Kidney epithelial cell (primary cell): ENCODE results near the gene KRT34. TPM values are rescaled to one million over a fixed set of nuclear protein-coding genes. Genes with fewer than 3 reads are reported as not detected.

ENCODE experiments used
- DNase-seq: peaks from one replicate; pipeline ENCODE4 v3.0.0-alpha.2; 2010; ENCODE audit warnings: low read depth
- H3K27me3 ChIP-seq: 2 replicates; pipeline ENCODE4 v1.6.0; 2011; ENCODE audit warnings: low read length; ENCODE audit not compliant: control insufficient read depth, insufficient read depth
- H3K36me3 ChIP-seq: 2 replicates; pipeline ENCODE4 v1.5.1; 2011; ENCODE audit warnings: low read length; ENCODE audit not compliant: control insufficient read depth, insufficient read depth
- H3K4me3 ChIP-seq: 2 replicates; pipeline ENCODE4 v1.5.1; 2011; ENCODE audit warnings: low read depth, mild to moderate bottlenecking, control low read depth, low read length
- CTCF ChIP-seq: IDR thresholded peaks from 2 replicates; pipeline ENCODE4 v1.5.1; 2011; ENCODE audit warnings: mild to moderate bottlenecking, moderate library complexity, low read length, control low read depth, inconsistent platforms; ENCODE audit not compliant: insufficient read depth, poor library complexity, severe bottlenecking
- total RNA-seq: library from RNA; depleted of rRNA; stranded (reverse); fragments of >200 nt; gene quantifications from 2 replicates; pipeline ENCODE4 v1.2.3, GENCODE V29; 2015

The KRT34 gene
- total RNA-seq, 1 donor from 2014 or later: 5.5 TPM

DNA sequence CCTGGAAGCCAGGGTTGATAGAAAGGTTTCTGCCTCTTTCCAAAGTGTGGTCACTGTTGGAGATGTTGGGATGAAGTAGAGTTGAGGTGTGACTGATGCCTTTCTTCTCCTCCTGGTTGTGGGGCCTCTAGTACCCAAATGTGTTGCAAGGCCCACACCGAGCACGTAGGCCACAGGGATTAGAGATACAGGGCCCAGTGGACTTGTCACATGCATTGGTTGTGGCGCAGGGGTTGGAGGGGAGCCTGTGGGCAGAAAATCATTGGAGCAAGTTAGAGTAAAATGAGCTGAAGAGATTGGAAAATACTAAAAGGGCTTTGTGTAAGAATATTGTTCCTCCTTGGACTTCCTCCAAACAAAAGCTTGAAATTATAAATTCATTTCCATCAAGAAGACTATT is 36.1 kb downstream of the KRT34 start:
- TF ChIP-seq CTCF: no peak
- Histone ChIP-seq H3K36me3 (no peaks in the 10 kb centered on the region), H3K27me3 (no peaks in the 10 kb centered on the region), H3K4me3 (no peak overlapping the region)
- no peak for DNase-seq

GRCh38 chr17:41343029-41343428 is 39.1 kb downstream of the KRT34 start:
- H3K27me3 ChIP-seq: no peaks in the 10 kb centered on the region
- H3K4me3 ChIP-seq: no peak overlapping the region
- no peaks in the 10 kb centered on the region for H3K36me3 ChIP-seq
- no peak for TF ChIP-seq CTCF
- DNase-seq: no peak

DNA sequence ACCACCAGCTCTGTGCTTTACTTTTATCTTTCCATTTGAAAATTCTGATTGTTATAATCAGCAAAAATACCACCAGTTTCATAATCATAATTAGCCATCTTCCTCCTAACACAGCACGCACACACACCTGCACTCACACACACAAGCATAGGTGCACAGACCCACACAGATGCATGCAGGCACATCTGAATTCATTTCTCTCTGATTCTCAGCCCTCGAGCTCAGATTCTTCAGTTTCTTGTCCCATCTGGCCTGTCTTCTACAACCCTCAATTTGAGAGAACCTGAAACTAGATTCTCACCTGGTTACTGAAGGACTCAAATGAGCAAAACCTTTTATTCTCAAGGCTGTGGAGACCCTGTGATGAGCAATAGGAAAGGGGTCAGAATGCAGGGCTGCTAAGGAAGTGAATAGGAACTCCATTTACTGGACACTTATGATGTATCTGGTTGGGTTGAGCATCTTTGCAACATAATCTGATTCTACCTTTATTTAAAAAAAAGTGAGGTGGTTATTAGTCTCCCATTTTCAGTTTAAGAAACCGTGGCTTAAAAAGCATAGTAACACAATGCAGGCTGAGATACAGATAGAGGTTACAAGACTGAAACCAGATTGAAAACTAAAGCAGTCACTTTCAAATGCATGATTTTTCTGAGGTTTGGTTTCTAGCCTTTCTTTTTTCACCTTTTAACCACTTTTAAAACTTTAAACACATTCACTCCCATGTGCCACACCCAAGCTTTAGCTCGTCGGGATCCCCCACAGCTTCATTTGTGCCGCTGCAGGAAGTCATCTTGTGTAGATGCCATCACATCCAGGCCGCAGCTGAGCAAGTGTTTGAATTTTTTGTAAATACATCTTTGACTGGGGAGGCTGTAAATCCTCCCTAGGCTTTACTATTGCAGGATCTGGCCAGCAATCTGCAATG is 40.9 kb downstream of the KRT34 start:
- Histone ChIP-seq H3K4me3 (no peak overlapping the region), H3K36me3 (no peaks in the 10 kb centered on the region), H3K27me3 (no peaks in the 10 kb centered on the region)
- TF ChIP-seq CTCF: no peak
- no peak for DNase-seq

GRCh38 chr17:41340494-41340893 is 41.6 kb downstream of the KRT34 start:
- peak; percentile 59 for DNase-seq
- no peak for TF ChIP-seq CTCF
- no peak overlapping the region for H3K4me3 ChIP-seq
- no peaks in the 10 kb centered on the region for H3K27me3 ChIP-seq
- no peaks in the 10 kb centered on the region for H3K36me3 ChIP-seq

DNA sequence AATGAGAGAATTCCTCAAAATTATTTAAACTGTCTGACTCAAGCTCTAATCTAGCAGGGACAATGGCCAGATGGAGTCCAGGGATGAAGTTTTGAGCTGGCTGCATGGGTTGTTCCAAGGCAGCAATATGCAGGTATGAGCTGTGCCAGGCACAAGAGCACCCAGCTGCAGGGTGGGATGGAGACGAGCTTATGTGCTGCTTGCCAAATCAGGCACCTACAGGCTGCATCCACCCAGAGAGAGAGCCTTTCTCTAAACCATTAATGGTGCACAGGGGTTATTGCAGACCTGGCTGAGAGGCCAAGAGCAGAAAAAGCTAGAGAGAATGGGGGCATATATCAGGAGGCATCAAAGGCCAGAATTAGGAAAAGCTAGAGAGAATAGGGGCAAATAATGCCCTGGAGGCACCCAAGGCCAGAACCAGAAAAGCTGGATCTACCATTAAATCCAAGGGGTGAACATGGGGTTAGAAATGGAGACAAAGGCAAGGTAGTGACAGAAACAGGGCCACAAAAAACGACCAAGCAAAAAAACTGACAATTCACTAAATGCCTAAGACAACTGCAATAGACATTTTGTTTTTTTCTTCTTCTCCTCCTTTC is 42.4 kb downstream of the KRT34 start:
- no peak for DNase-seq
- H3K4me3 ChIP-seq: no peak overlapping the region
- no peaks in the 10 kb centered on the region for H3K36me3 ChIP-seq
- no peak for TF ChIP-seq CTCF
- no peaks in the 10 kb centered on the region for H3K27me3 ChIP-seq

DNA sequence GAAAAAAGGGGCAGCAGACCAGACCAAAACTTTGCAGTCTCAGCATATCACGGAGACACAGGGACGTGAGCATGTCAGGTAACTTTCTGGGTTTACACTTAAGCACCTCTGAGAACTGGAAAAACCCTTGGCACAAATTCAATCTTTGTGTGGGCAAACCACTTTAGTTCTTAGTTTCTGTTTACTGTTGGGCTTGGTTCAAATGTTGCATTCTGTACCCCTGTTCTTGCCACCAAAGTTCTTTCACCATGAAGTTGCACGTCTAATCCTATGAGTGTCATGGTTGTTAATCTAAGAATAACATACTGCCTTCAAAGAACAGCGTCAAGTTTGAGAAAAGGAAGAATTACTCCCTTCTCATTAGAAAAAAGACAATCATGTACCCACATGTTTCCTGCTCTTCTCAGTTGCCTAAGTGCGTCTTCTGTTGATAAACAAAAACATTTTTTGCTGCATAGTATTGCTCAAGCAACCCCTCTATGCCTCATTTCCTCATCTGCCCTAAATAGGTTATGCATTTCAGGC is 43.1 kb downstream of the KRT34 start:
- Histone ChIP-seq H3K27me3 (no peaks in the 10 kb centered on the region), H3K36me3 (no peaks in the 10 kb centered on the region), H3K4me3 (no peak overlapping the region)
- no peak for DNase-seq
- no peak for TF ChIP-seq CTCF
